OCI-M2 (cell line): ENCODE results near the gene DLG2.

Experiments used
- DNase-seq: peaks from one replicate; lab custom pipeline; 2025; ENCODE audit not compliant: unreplicated experiment; lab: John Stamatoyannopoulos, UW

DLG2 gene

GRCh38 chr11:83895516-83895915, 1731.6 kb downstream of the DLG2 start:
- no peak for DNase-seq

GRCh38 chr11:83881428-83881827, 1745.7 kb downstream of the DLG2 start:
- DNase-seq, result no peak

DNA sequence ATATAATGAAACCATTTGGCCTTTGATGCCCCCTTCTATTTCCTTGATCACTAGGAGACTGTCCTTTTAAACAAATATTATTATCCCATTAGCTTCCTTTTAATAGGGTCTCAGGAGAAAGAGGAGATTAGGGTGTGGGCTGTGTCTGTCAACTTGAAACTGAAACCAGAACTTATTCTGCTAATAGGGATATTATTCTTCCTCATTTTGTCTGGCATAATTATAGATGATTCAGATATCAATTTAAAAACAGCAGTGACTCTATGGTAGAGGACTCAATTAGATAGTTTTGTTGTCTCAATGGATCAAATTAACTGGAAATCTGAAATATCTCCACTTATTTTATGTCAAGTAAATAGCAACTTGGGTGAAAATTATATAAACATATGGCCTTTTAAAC, 1756.1 kb downstream of the DLG2 start:
- no peak for DNase-seq

GRCh38 chr11:83866655-83867054, 1760.5 kb downstream of the DLG2 start:
- no peak for DNase-seq

DNA sequence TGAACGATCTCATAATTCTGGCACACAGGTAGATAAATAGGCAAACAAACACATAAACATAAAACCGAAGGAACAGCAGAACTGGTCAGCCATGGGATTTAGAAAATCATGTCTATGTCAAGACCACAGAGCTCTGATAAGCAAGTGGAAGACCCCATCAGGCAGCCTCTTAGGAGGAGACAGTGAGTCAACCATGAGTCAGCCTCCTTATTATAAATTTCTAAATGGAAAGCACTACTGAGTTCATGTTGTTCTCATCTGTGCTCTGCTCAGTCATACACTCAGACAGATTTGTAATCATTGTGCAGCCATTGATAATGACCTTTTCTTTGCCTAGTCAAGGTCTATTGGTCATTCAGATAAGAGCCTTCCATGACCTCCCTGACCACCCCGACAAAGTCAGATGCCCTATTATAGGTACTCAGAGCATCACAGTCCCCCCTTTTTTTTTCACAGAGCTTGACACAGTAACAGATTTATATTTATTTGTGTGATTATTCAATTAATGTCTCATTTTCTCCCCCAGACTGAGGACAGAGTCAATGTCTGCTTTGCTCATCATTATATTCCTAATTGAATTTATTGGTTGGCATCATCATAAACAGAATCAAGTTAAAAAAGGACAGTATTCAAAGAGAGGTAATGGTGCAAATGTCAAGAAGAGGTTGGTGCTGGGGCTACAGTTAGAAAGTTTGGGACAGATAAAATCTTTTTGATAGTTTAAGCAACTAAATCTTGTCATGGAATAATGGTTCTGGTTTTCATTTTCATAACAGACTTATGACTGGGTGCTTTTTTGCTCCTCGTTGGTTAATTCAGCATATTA, 1761.3 kb downstream of the DLG2 start:
- no peak for DNase-seq

DNA sequence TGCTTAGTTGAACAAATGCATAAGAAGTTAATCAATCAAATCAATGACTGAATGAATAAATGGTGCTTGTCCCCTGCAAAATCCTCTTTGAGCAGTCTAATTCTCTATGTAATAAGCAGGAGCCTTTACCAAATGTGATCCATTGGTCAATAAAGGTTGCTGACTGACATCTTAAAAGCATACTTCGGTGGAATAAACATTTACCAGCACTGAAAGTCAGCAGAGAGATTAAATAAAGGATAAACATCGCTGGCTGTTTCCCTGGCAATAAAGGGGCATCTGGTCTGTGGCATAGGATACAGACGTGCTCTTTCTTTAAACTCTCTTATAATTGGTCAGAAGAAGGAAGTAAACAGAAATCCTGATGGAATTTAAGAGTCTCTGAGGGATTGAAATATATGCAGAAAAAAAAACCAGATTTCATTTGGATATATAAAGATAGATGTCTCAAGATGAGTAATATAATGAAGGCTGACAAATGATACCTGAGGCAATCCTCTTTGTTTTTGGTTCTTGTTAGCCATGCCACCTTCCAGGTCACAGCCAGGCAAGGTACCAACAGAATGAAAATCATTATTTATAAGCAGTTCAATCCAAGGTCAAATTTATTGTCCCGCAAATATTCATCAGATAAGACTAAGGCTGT, 1762.6 kb downstream of the DLG2 start:
- DNase-seq, result no peak

DNA sequence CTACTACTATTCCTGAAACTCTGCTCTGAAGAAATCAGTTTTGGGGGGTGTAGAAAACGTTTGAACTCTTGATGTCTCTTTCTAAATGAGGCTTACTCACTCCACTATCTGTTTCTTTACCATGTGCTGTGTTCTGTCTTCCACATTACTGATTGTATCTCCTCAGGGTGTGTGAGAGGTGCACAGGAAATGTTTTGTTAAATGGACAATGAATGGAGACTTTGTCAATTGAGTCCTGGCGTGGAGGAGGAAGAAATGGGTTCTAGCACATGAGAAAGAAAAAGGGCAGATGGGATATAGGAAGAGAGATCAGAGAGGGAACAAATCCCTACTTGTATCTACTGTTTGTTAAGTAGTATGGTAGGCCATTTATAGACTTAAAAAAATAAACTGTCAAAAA, 1763.9 kb downstream of the DLG2 start:
- DNase-seq, result no peak

DNA sequence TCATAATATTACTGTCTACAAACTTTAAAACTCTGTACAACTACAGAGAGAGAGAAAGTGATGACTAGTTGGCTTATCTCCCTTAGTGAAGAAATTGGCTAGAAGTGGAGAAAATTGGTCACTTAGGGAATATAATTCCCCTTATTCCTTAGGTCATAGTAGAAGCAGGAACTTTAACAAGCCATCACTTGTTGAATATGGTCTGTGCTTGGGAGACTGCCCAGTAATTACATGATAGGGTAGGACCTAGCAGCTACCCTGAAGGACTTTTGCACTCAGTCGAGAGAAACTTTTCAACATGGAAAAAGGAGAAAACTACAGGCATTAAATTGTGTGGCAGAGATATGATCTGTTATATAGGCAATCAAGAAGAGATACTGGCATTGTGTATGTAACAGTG, 1764.5 kb downstream of the DLG2 start:
- DNase-seq, result no peak

GRCh38 chr11:83862033-83862432, 1765.1 kb downstream of the DLG2 start:
- no peak for DNase-seq

DNA sequence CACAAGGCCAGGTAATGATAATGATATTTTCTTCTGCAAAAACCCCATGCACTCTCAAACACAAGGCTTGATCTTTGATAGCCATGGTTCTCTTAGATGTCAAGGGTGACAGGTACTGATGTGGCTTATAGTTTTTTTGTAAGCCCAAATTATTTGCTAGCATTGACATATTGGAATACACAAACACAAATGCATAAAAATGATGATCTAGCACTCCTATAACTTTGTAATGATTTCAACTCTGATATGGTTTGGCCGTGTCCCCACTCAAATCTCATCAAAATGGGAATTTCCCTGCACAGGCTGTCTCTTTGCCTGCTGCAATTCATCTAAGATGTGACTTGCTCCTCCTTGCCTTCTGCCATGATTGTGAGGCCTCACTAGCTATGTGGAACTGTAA, 1768.5 kb downstream of the DLG2 start:
- DNase-seq, result no peak

GRCh38 chr11:83855237-83855636, 1771.9 kb downstream of the DLG2 start:
- DNase-seq, result no peak

DNA sequence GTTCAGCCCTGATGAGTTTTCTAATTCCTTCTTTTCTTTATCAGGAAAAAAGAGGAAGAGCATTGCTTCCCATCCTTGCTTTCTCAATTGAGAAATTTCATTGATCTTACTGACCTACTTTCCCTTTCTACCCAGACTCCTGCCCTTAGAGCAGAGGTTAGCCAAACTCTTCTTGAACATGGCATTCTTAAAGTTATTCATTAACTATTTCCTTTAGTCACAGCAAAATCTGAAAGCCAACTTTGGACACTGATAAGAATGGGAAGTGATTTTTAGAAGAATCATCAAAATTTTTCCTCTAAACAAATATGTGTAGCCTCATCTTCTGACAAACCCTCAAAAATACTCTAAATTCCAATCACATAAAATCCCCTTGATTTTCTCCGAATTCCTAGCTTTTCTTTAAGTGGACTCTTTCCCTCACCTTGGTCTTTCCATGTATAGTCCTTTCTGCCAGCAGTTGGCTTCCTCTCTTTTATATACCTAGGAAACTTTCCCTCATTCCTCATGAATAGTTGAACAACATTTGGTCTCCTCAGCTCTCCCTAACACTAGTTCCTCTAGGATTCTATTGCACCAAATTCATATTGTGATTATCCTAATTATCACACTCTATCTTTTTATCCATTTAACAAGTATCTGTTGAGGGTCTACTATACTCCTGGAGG, 1774.2 kb downstream of the DLG2 start:
- no peak for DNase-seq

DNA sequence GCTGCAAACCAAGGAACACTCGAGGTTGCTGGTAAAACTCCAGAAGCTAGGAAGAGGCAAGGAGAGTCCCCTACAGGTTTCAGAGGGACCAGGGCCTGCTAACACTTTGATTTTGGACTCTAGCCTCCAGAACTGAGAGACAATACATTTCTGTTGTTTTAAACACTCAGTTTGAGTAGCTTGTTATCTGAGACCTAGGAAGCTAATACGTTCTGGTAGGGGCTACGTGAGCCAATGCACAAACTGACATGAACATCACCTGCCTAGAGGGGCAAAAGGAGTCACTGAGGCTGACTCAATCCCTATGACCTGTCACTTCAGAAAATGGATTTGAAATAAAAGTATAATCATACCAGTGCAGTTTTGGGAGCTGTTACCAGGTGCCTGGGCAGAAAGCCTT, 1775.1 kb downstream of the DLG2 start:
- DNase-seq, result no peak

GRCh38 chr11:83847467-83848034, 1779.6 kb downstream of the DLG2 start:
- no peak for DNase-seq

DNA sequence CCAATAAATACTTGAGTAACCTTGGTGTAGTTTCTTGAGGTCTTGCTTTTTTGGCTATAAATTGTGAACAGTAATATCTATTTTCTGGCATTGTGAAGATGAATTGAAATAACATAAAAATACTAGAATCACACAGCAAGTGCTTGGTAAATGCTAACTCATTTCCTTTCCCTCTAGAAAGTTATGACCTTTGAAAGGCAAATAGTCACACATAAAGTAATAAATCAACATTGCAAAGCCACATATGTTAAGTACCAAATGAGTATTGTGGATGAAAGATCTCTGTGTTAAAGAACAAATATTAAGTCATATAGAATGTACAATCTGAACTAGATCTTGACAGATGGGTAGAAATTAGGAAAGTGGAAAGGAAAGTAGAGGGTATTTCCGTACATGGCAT, 1781.3 kb downstream of the DLG2 start:
- no peak for DNase-seq

DNA sequence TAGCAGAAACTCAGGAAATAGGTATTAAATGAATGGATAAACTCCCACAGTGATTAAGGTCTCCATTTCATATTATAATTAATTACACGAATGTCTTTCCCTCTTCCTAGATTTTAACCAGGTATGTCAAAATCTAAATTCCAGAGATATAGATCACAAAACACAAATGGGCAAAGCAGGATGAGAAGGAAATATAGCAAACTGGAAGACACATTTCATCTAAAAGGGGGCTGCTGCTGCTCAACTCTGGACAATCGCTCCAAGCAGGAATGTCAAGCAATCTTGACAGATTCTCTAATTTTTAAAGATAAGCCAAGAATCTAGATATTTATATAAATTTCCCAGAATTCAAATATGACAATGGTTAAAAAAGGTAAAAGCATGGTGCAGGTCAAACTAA, 1786.8 kb downstream of the DLG2 start:
- DNase-seq, result no peak

DNA sequence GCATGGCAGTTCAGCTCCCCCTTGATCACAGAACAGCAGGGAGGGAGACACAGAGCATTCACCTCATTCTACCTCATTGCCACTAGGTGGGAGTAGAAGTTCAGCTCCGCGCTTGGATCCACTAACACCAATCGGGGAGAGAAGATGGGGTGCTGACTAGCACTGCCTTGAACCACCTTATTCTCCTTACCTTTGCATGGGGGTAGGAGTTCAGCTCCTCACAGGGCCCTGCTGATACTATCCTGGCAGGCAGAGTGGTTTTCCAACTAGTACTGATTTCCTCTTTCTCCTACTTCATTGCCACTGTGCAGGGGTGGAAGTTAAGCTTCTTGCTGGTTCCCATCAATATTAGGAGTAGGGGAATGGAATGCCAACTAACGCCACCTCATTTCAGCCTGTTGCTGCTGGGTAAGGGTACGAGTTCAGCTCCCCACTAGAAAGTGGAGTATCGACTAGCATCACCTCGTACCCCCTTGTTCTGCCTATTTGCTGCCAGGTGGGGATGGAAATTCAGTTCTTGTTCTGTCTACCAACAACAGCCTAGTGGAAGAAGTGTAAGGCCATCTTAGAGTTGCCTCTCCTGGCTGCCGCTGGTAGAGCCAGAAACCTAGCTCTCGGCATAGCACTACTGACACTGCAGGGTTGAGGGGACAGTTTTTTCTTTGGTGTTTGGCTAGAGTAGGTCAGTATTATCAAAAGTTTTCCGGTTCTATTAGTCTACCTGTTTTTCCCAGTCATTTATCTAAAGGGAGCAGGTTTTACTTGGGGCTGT, 1790.1 kb downstream of the DLG2 start:
- no peak for DNase-seq

DNA sequence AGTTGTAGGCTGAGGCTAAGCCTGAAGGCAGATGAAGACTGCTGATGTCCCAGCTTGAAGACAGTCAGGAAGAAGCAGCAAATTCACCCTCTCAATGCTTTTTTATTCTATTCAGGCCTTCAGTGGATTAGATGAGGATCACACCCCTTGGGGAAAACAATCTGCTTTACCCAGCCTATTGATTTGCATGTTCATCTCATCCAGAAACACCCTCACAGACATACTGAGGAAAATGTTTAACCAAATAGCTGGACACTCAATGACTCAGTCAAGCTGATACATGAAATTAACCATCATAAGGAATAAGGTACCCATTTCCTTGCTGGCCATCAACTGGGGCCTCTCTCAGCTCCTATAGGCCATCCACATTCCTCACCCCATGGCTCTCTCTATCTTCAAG, 1791.1 kb downstream of the DLG2 start:
- no peak for DNase-seq

DNA sequence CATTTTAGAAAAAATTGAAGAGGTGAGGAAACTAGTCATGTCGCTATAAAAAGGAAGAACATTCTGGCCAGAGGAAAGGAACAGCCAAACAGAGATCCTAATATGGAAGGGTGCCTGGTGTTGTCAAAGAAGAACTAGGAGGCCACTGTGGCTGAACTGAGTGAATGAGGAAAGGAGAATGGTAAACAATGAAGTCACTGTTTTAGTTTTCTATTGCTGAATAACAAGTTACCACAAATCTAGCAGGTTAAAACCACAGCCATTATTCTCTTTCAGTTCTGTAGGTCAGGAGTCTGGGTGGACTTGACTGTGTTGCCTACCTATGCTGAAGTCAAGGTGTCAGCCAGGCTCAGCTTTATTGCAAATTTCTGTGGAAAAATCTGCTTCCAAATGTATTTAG, 1791.7 kb downstream of the DLG2 start:
- DNase-seq, result no peak

DNA sequence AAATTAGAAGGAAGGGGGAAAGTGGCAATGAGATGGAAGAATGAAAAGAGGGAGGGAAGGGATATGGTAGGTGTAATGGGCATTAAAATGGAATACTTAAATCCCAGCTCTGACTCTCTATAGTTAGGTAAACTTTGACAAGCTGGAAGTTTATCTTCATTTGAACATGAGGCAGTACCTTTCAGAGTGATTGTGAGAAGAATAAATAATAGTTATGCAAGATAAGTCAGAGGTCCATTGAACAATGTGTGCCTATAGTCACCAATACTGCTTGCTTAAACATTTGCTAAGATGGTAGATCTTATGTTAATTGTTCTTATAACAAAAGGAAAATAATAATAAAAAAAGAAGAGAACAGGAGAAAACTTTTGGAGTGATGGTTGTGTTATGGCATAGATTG, 1795.2 kb downstream of the DLG2 start:
- no peak for DNase-seq

- DNase-seq, result no peak
Measured at GRCh38 chr11:83827940-83828554, 1799.1 kb downstream of the DLG2 start.
